ENCODE results near the gene ERFL.

- no peak for TF ChIP-seq CTCF (IDR thresholded peaks at IDR 0.05; ENCODE audit: insufficient read depth, low read length)
- no peak for TF ChIP-seq POLR2AphosphoS5 (IDR thresholded peaks at IDR 0.05; ENCODE audit: low read depth)
- no peak for TF ChIP-seq SPI1 (IDR thresholded peaks at IDR 0.05; ENCODE audit: borderline replicate concordance, low read depth)
- TF ChIP-seq REST (IDR thresholded peaks at IDR 0.05; ENCODE audit: insufficient replicate concordance, low read depth) = no peak
These were observed 7.6 kb upstream of the ERFL start for GRCh38 chr19:41935760-41936415.
